GM12878 (cell line): ENCODE results near the gene GABRB3. TPM values are rescaled to one million over a fixed set of nuclear protein-coding genes. Genes with fewer than 3 reads are reported as not detected.

Experiments used
- ATAC-seq: fragments of 200-7000 bp; cut with Tn5 transposase; 3 replicates; pipeline ENCODE4 v1.9.1; 2020; ENCODE audit warnings: mild to moderate bottlenecking, moderate library complexity
- BruUV-seq: library from RNA; stranded (reverse); fragments of 400-500 nt; replicated peaks from 2 replicates; lab custom pipeline; 2021; lab: Mats Ljungman, UMichigan
- CTCF ChIA-PET: fragments of 300-600 bp; sonication (Branson Sonifier 250); formaldehyde crosslinking; extraction: SDS; loops from one replicate; lab custom pipeline; 2021; ENCODE audit warnings: inconsistent platforms; lab: Yijun Ruan, JAX
- POLR2A ChIA-PET: fragments of 350-600 bp; formaldehyde crosslinking; extraction: SDS; loops from one replicate; lab custom pipeline; 2021; ENCODE audit warnings: inconsistent platforms; lab: Charles Lee
- RAD21 ChIA-PET: fragments of 300-600 bp; sonication (Branson Sonifier 250); formaldehyde crosslinking; loops from one replicate; lab custom pipeline; 2023; ENCODE audit warnings: antibody characterized with exemption; ENCODE audit not compliant: unreplicated experiment; lab: Charles Lee
- SMC1A ChIA-PET: fragments of 300-600 bp; sonication (Branson Sonifier 250); formaldehyde crosslinking; loops from one replicate; lab custom pipeline; 2023; ENCODE audit not compliant: unreplicated experiment, uncharacterized antibody; lab: Charles Lee
- DNase-seq: peaks from one replicate; pipeline ENCODE4 v3.0.0-alpha.2; 2011; ENCODE audit warnings: low read depth, low spot score
- FAIRE-seq: peaks from 3 replicates; lab custom pipeline; 2011; peaks lifted over from hg19 to GRCh38; lab: Jason Lieb, UNC
- H2AFZ ChIP-seq: 2 replicates; pipeline ENCODE4 v1.6.0; 2011; ENCODE audit warnings: low read depth, low read length, control low read depth; ENCODE audit not compliant: control insufficient read depth
- H3K27ac ChIP-seq: 2 replicates; pipeline ENCODE4 v1.5.1; 2011; ENCODE audit warnings: control low read depth; ENCODE audit not compliant: control insufficient read depth, insufficient read depth
- H3K27me3 ChIP-seq, 2 experiments: replicated peaks in 1 of 2; 2 replicates each; pipeline versions ENCODE4 v1.6.0 to v1.6.1; 2011; ENCODE audit warnings: low read length in 1 of 2; ENCODE audit not compliant: control insufficient read depth in 2 of 2, insufficient read depth in 2 of 2
- H3K36me3 ChIP-seq, 2 experiments: 2 replicates each; pipeline ENCODE4 v1.5.1; 2011; ENCODE audit warnings: low read length in 1 of 2; ENCODE audit not compliant: control insufficient read depth in 2 of 2, insufficient read depth in 2 of 2
- H3K4me1 ChIP-seq: 2 replicates; pipeline ENCODE4 v1.6.1; 2011; ENCODE audit warnings: mild to moderate bottlenecking, low read length, moderate library complexity, mixed read lengths; ENCODE audit not compliant: control insufficient read depth, insufficient read depth
- H3K4me2 ChIP-seq: 2 replicates; pipeline ENCODE4 v1.6.0; 2011; ENCODE audit warnings: control low read depth; ENCODE audit not compliant: control insufficient read depth, insufficient read depth
- H3K4me3 ChIP-seq: fragments of 200-600 bp; sonication (generic); 2 replicates; pipeline ENCODE4 v1.5.1; 2016
- H3K79me2 ChIP-seq: 2 replicates; pipeline ENCODE4 v1.6.0; 2011; ENCODE audit warnings: low read length; ENCODE audit not compliant: control insufficient read depth, insufficient read depth
- H3K9ac ChIP-seq: 2 replicates; pipeline ENCODE4 v1.8.0; 2011; ENCODE audit warnings: low read length, control low read depth, mixed read lengths; ENCODE audit not compliant: control insufficient read depth, insufficient read depth
- H3K9me3 ChIP-seq: replicated peaks from 3 replicates; pipeline ENCODE4 v1.5.1; 2011; ENCODE audit warnings: mild to moderate bottlenecking, low read length; ENCODE audit not compliant: control insufficient read depth, insufficient read depth
- H4K20me1 ChIP-seq: 2 replicates; pipeline ENCODE4 v1.6.0; 2011; ENCODE audit not compliant: control insufficient read depth, insufficient read depth
- FOXM1 ChIP-seq: IDR thresholded peaks from 2 replicates; pipeline ENCODE4 v1.6.1; 2012; ENCODE audit warnings: low read depth, mild to moderate bottlenecking, inconsistent platforms, low read length, moderate library complexity
- GATAD2B ChIP-seq: fragments of 450-650 bp; conservative IDR thresholded peaks from 2 replicates; pipeline ENCODE4 v1.6.1; 2017; ENCODE audit warnings: low read depth, mild to moderate bottlenecking, moderate library complexity
- LARP7 ChIP-seq: fragments of 450-650 bp; IDR thresholded peaks from 2 replicates; pipeline ENCODE4 v1.6.1; 2017; ENCODE audit warnings: mild to moderate bottlenecking
- NBN ChIP-seq: fragments of 450-650 bp; IDR thresholded peaks from 2 replicates; pipeline ENCODE4 v1.6.1; 2016
- STAT1 ChIP-seq: fragments of 450-650 bp; conservative IDR thresholded peaks from 2 replicates; pipeline ENCODE4 v1.6.1; 2014; ENCODE audit warnings: antibody characterized with exemption, mild to moderate bottlenecking
- TCF7 ChIP-seq: IDR thresholded peaks from 2 replicates; pipeline ENCODE4 v1.6.1; 2014; ENCODE audit warnings: antibody characterized with exemption, borderline replicate concordance
- WGBS: methylation state at CpG from one replicate; pipeline ENCODE4 v1.1.6; 2016; ENCODE audit warnings: low lambda C conversion rate; ENCODE audit not compliant: insufficient replicate concordance, insufficient coverage; ENCODE audit errors: missing lambda C conversion rate; 5-methylcytosine and 5-hydroxymethylcytosine counted together
- in situ Hi-C: fragments of 300-500 bp; cut with MboI; formaldehyde crosslinking; loops from 9 replicates; pipeline ENCODE4 v1.14.3; 2018; ENCODE audit warnings: mixed read lengths
- intact Hi-C: fragments of 100-400 bp; cut with micrococcal nuclease; formaldehyde crosslinking; loops from one replicate; pipeline ENCODE4 v1.14.2; 2022; ENCODE audit not compliant: unreplicated experiment
- polyA plus RNA-seq, 11 experiments: library from polyadenylated mRNA; depleted of rRNA in 4 of 11; unstranded in 6 of 11; stranded (reverse) in 5 of 11; fragments of >200 nt; fragmentation: Nextera tagmentation in 4 of 11; fragmentation: Illumina TruSeq in 1 of 11; extraction: Ambion mirVana in 4 of 11; extraction: Trizol in 1 of 11; gene quantifications; 1 replicate in 1 of 11; 2 replicates in 10 of 11; pipeline versions ENCODE4 v1.2.1 to v1.2.3, GENCODE V29; 2011 to 2016; ENCODE audit warnings: inconsistent platforms in 2 of 11, missing spikeins in 2 of 11, low read depth in 1 of 11
- total RNA-seq, 4 experiments: library from RNA; depleted of rRNA in 3 of 4; stranded (reverse); fragments of >200 nt in 3 of 4; fragmentation: Illumina TruSeq in 1 of 4; extraction: Trizol in 1 of 4; gene quantifications; 2 replicates each; pipeline versions ENCODE4 v1.2.1 to v1.2.3, GENCODE V29; 2013 to 2021
- TF ChIP-seq, protein P1 (sequence below), 3 experiments: IDR thresholded peaks in 2 of 3; conservative IDR thresholded peaks in 1 of 3; 2 replicates each; pipeline ENCODE4 v1.5.1; 2011; ENCODE audit warnings: low read depth in 3 of 3, low read length in 3 of 3, mild to moderate bottlenecking in 3 of 3, control low read depth in 2 of 3, moderate library complexity in 2 of 3, inconsistent platforms in 1 of 3, mixed read lengths in 1 of 3; ENCODE audit not compliant: control insufficient read depth in 2 of 3, insufficient read depth in 1 of 3; ENCODE audit errors: extremely low read depth in 1 of 3
- TF ChIP-seq, protein P2 (sequence below): fragments of 150-350 bp; IDR thresholded peaks from 2 replicates; pipeline ENCODE4 v1.6.1; 2016; ENCODE audit warnings: low read depth, low read length
- TF ChIP-seq, protein P3 (sequence below): IDR thresholded peaks from 2 replicates; pipeline ENCODE4 v1.6.1; 2011; ENCODE audit warnings: borderline replicate concordance, low read depth, mild to moderate bottlenecking, moderate library complexity, low read length; ENCODE audit not compliant: insufficient read depth, poor library complexity, severe bottlenecking

The GABRB3 gene
- total and polyA plus RNA-seq, 10 of the 15 experiments (the other 5 are each of a cell fraction or from before 2014, with no cell fraction given), result 0.05 to 0.08 (median 0.05) TPM; not detected in 7

DNA sequence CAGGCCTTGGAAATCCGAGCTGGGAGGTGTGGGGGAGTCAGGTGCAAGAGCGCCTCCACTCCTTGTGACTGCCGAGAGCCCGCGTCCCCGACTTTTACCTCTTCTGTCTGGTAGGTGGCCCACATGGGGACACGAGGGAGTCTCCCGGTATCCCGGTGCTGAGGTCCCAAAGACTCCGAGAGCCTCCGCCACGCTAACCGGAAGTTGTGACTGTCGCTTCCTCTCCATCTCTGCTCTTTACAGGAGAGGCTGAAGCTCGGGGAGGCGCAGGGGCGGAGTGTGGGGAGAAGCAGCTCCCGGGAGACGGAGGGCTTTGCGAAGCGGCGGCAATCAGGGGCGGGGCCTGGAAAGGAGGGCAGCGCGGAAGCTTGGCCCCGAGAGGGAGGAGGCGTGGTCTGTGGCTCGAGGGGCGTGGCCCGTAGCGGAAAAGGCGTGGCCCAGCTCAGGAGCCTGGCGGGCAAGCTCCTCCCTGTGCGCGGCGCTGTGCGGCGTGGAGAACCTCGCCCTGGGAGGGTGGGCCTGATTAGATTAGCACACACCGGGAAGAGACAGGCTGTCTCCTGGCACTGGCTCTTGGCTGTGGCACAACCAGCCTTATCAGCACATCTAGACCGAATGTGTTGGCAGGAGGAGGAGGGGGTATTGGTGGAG, 143.9 kb downstream of the GABRB3 start:
- H3K79me2 ChIP-seq, result no peaks in the 10 kb centered on the region
- BruUV-seq, result no TSS peak
- H4K20me1 ChIP-seq, result no peaks in the 10 kb centered on the region
- ATAC-seq (no peak), DNase-seq (no peak), FAIRE-seq (no peak)
- no peaks in the 10 kb centered on the region for H3K27me3 ChIP-seq
- no peak overlapping the region for H2AFZ ChIP-seq
- in situ Hi-C loops, result loop anchor here (25.0 kb wide), 1 partner anchor 992 kb away; no protein-coding TSS in a partner anchor
- no peaks in the 10 kb centered on the region for H3K4me1 ChIP-seq
- no peak overlapping the region for H3K4me3 ChIP-seq
- ChIA-PET CTCF (no interaction called here), SMC1A (no interaction called here), POLR2A (no interaction called here), RAD21 (no interaction called here)
- no peaks in the 10 kb centered on the region for H3K36me3 ChIP-seq
- no peak overlapping the region for H3K27ac ChIP-seq
- intact Hi-C loops, result no loop called here
- H3K9me3 ChIP-seq, result no peaks in the 10 kb centered on the region; the same call in 2 of the 3 replicates
- H3K9ac ChIP-seq, result no peak overlapping the region
- H3K4me2 ChIP-seq, result no peak overlapping the region
- 62% methylated on average over 41 of the region's 41 CpGs for WGBS
- TF ChIP-seq NBN, result no peak
- TF ChIP-seq, all 136 proteins: peak for 0

DNA sequence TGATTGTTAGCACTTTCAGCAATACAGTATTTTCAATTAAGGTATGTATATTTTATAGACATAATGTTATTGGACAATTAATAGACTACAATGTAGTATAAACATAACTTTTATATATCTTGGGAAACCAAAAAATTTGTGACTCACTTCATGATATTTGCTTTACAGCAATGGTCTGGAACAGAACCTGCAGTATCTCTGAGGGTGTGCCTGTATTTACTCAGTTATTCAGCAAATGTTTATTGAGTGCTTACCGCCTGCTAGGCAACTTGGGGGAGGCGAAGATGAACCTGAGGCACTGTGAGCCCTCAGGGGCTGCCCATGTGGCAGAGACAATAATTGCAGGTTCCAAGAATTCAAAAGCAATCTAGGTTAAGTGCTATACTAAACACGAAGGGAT, 144.8 kb downstream of the GABRB3 start:
- no peak for ATAC-seq
- H3K9ac ChIP-seq, result no peak overlapping the region
- CTCF ChIA-PET, result no interaction called here
- in situ Hi-C loops (loop anchor here (25.0 kb wide), 1 partner anchor 991 kb away; no protein-coding TSS in a partner anchor), intact Hi-C loops (no loop called here)
- H3K79me2 ChIP-seq, result no peaks in the 10 kb centered on the region
- POLR2A ChIA-PET, result no interaction called here
- TF ChIP-seq, protein P1, sequence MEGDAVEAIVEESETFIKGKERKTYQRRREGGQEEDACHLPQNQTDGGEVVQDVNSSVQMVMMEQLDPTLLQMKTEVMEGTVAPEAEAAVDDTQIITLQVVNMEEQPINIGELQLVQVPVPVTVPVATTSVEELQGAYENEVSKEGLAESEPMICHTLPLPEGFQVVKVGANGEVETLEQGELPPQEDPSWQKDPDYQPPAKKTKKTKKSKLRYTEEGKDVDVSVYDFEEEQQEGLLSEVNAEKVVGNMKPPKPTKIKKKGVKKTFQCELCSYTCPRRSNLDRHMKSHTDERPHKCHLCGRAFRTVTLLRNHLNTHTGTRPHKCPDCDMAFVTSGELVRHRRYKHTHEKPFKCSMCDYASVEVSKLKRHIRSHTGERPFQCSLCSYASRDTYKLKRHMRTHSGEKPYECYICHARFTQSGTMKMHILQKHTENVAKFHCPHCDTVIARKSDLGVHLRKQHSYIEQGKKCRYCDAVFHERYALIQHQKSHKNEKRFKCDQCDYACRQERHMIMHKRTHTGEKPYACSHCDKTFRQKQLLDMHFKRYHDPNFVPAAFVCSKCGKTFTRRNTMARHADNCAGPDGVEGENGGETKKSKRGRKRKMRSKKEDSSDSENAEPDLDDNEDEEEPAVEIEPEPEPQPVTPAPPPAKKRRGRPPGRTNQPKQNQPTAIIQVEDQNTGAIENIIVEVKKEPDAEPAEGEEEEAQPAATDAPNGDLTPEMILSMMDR (IDR thresholded peaks at IDR 0.05 in 2 of 3, conservative IDR thresholded peaks at IDR 0.05 in 1 of 3; ENCODE audit: control insufficient read depth in 2 of 3, extremely low read depth in 1 of 3, insufficient read depth in 1 of 3, low read depth in 3 of 3, low read length in 3 of 3), result no peak
- TF ChIP-seq FOXM1, result no peak
- TF ChIP-seq TCF7, result no peak
- TF ChIP-seq, protein P2, sequence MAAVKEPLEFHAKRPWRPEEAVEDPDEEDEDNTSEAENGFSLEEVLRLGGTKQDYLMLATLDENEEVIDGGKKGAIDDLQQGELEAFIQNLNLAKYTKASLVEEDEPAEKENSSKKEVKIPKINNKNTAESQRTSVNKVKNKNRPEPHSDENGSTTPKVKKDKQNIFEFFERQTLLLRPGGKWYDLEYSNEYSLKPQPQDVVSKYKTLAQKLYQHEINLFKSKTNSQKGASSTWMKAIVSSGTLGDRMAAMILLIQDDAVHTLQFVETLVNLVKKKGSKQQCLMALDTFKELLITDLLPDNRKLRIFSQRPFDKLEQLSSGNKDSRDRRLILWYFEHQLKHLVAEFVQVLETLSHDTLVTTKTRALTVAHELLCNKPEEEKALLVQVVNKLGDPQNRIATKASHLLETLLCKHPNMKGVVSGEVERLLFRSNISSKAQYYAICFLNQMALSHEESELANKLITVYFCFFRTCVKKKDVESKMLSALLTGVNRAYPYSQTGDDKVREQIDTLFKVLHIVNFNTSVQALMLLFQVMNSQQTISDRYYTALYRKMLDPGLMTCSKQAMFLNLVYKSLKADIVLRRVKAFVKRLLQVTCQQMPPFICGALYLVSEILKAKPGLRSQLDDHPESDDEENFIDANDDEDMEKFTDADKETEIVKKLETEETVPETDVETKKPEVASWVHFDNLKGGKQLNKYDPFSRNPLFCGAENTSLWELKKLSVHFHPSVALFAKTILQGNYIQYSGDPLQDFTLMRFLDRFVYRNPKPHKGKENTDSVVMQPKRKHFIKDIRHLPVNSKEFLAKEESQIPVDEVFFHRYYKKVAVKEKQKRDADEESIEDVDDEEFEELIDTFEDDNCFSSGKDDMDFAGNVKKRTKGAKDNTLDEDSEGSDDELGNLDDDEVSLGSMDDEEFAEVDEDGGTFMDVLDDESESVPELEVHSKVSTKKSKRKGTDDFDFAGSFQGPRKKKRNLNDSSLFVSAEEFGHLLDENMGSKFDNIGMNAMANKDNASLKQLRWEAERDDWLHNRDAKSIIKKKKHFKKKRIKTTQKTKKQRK, result no peak
- TF ChIP-seq GATAD2B, result no peak
- TF ChIP-seq, protein P3, sequence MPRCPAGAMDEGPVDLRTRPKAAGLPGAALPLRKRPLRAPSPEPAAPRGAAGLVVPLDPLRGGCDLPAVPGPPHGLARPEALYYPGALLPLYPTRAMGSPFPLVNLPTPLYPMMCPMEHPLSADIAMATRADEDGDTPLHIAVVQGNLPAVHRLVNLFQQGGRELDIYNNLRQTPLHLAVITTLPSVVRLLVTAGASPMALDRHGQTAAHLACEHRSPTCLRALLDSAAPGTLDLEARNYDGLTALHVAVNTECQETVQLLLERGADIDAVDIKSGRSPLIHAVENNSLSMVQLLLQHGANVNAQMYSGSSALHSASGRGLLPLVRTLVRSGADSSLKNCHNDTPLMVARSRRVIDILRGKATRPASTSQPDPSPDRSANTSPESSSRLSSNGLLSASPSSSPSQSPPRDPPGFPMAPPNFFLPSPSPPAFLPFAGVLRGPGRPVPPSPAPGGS, result no peak
- TF ChIP-seq LARP7, result no peak
- no peak for TF ChIP-seq STAT1
- H3K27me3 ChIP-seq, result no peaks in the 10 kb centered on the region
- H3K4me3 ChIP-seq, result no peak overlapping the region
- no peak for FAIRE-seq
- no peak for DNase-seq
- SMC1A ChIA-PET, result no interaction called here
- H2AFZ ChIP-seq, result no peak overlapping the region
- H3K36me3 ChIP-seq, result no peaks in the 10 kb centered on the region
- RAD21 ChIA-PET, result no interaction called here
- H3K4me2 ChIP-seq, result no peak overlapping the region
- no peaks in the 10 kb centered on the region for H4K20me1 ChIP-seq
- no peaks in the 10 kb centered on the region for H3K4me1 ChIP-seq
- no peak overlapping the region for H3K27ac ChIP-seq
- BruUV-seq, result no TSS peak
- no peaks in the 10 kb centered on the region; the same call in 2 of the 3 replicates for H3K9me3 ChIP-seq
- WGBS, result 0% methylated on average over 3 of the region's 3 CpGs
